ENCODE data around the gene ZNF423.

Gene ZNF423

DNA sequence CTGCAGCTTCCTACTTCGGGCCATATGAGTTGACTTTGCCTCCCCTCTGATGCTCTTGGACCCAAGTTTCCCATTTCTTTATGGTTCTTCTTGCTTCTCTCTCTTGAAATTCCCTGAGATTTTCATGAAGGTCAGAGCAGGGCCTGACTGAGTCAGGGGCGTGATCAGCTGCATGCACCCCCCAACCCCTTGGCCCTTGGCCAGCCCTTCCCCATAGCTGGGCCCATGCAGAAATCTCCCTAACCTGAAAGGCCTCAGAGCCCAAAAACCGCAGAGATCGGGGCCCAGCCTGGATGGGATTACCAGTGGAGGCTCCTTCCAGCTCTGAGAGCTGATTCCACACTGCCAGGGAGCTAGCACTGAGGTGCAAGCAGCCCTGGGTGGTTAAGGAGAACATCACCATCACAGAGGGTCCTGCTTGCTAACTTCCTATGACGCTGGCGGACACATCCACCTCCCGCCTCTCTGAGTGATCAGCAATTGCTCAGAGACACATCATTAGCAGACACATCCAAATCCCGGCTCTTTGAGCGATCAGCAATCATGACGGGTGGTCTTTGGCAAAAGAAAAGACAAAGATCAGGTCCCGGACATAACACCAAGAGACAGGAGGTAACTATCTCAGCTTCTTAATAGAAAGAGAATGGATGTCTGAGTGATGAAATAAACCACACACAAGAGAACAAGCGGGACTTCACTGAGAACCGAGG, 320.9 kb downstream of the ZNF423 start:
- H2AFZ ChIP-seq = no peak overlapping the region
- H3K27ac ChIP-seq = no peak overlapping the region
- H3K9me3 ChIP-seq (ENCODE audit: control insufficient read depth, low read length) = no peaks in the 10 kb centered on the region
- TF ChIP-seq, protein P1, sequence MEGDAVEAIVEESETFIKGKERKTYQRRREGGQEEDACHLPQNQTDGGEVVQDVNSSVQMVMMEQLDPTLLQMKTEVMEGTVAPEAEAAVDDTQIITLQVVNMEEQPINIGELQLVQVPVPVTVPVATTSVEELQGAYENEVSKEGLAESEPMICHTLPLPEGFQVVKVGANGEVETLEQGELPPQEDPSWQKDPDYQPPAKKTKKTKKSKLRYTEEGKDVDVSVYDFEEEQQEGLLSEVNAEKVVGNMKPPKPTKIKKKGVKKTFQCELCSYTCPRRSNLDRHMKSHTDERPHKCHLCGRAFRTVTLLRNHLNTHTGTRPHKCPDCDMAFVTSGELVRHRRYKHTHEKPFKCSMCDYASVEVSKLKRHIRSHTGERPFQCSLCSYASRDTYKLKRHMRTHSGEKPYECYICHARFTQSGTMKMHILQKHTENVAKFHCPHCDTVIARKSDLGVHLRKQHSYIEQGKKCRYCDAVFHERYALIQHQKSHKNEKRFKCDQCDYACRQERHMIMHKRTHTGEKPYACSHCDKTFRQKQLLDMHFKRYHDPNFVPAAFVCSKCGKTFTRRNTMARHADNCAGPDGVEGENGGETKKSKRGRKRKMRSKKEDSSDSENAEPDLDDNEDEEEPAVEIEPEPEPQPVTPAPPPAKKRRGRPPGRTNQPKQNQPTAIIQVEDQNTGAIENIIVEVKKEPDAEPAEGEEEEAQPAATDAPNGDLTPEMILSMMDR (IDR thresholded peaks at IDR 0.05) = no peak
- H3K4me1 ChIP-seq = peaks cover 10% of the 10 kb centered on the region
- H3K4me3 ChIP-seq (ENCODE audit: low read depth, low read length) = no peak overlapping the region
- no peak overlapping the region for H3K4me2 ChIP-seq (ENCODE audit: low read length)
- H3K79me2 ChIP-seq = no peaks in the 10 kb centered on the region
- no peaks in the 10 kb centered on the region for H3K36me3 ChIP-seq (ENCODE audit: control insufficient read depth, insufficient read depth, low read length)
- no peaks in the 10 kb centered on the region for H3K27me3 ChIP-seq (ENCODE audit: control insufficient read depth, insufficient read depth, low read length)
- H3K9ac ChIP-seq = no peak overlapping the region

DNA sequence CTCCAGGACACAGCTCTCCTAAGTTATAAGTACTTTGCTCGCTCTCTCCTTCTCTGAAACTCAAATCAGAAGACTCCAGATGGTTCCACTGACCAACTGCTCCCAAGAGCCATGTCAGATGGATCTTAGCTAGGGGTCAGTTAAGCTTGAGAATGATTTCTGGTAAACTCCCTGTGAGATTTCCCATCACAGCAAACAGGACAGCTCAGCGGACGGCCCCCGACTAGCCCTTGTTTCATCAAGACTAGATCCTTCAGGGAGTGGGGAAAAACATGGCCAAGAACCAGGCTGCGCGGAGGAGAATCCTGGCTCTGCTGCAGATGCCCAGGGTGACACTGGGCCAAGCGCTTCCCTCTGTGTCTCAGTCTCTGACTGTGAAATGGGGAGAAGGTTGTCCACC, 322.5 kb downstream of the ZNF423 start:
- H3K4me3 ChIP-seq (ENCODE audit: low read depth, low read length) = no peak overlapping the region
- H3K9me3 ChIP-seq (ENCODE audit: control insufficient read depth, low read length) = no peaks in the 10 kb centered on the region
- H3K4me1 ChIP-seq = peaks cover 10% of the 10 kb centered on the region
- no peak overlapping the region for H3K4me2 ChIP-seq (ENCODE audit: low read length)
- H3K36me3 ChIP-seq (ENCODE audit: control insufficient read depth, insufficient read depth, low read length) = no peaks in the 10 kb centered on the region
- no peak overlapping the region for H2AFZ ChIP-seq
- H3K9ac ChIP-seq = no peak overlapping the region
- TF ChIP-seq, protein P1 (IDR thresholded peaks at IDR 0.05) = no peak
- H3K27me3 ChIP-seq (ENCODE audit: control insufficient read depth, insufficient read depth, low read length) = no peaks in the 10 kb centered on the region
- no peaks in the 10 kb centered on the region for H3K79me2 ChIP-seq
- H3K27ac ChIP-seq = no peak overlapping the region

DNA sequence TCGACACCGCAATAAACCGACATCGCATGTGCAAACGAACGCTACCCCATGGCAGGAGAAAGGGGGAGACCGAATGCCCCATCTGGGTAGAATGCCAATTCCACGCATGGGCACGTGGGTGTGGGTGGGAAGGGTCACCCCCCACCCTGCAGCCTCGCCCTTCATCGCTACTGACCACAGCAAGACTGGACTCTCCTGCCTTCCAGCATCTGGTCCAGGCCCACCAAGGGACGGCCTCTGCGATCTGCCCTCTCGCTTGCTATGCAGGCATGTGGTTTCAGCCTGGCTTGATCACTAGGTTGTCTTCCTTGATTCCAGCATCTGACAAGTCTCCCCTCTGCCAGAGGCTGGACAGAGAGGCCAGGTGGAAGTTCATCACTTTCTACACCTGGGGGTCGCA, 323.0 kb downstream of the ZNF423 start:
- Histone ChIP-seq H3K4me1 (peaks cover 10% of the 10 kb centered on the region), H3K27ac (no peak overlapping the region), H3K79me2 (no peaks in the 10 kb centered on the region), H2AFZ (no peak overlapping the region), H3K36me3 (ENCODE audit: control insufficient read depth, insufficient read depth, low read length) (no peaks in the 10 kb centered on the region), H3K9ac (no peak overlapping the region), H3K27me3 (ENCODE audit: control insufficient read depth, insufficient read depth, low read length) (no peaks in the 10 kb centered on the region), H3K4me3 (ENCODE audit: low read depth, low read length) (no peak overlapping the region), H3K4me2 (ENCODE audit: low read length) (no peak overlapping the region), H3K9me3 (ENCODE audit: control insufficient read depth, low read length) (no peaks in the 10 kb centered on the region)
- TF ChIP-seq, protein P1 (IDR thresholded peaks at IDR 0.05) = no peak

DNA sequence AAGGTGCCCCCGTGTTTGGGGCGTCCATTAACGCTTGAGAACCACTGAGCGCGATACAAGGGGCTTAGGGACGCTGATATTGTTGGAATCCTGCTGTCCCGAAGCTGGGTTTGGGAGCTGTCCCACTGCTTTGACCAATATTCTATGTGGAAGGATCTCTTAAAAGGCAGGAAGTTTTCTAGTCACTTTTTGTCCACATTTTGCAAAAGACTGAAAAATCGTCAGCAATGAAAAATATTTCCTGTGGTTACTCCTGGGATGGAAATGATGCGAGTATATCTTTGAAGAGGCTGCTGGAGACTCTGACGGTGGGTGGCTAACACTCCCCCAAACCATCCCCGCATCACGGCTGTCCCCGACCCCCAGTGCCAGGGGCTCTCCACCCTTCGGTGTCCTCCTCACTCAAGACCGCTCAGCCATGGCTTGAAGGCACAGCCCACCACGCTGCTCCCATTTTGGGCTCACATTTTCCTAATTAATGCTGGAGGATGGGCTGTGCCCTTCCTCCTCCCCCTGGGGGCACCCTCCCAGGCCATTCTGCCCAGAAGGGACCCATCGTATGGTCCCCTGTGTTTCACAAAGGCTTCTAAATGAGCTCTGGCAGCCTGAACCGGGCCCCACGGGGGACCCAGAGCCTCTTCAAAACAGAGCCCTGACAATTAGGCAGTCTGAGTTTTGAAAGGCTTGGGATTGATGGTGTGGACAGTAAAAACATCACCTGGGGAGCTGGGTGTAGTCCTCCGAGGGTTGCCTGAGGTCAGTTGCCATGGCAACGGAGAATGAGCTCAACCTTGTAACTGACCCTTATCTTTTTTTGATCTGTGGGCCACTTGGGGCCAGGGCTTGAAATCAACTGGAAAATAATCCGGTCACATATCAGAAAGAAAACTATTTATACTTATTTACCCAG, 323.7 kb downstream of the ZNF423 start:
- H3K4me2 ChIP-seq (ENCODE audit: low read length) = no peak overlapping the region
- no peaks in the 10 kb centered on the region for H3K79me2 ChIP-seq
- no peaks in the 10 kb centered on the region for H3K9me3 ChIP-seq (ENCODE audit: control insufficient read depth, low read length)
- H3K27me3 ChIP-seq (ENCODE audit: control insufficient read depth, insufficient read depth, low read length) = no peaks in the 10 kb centered on the region
- peaks cover 10% of the 10 kb centered on the region for H3K4me1 ChIP-seq
- no peak overlapping the region for H3K27ac ChIP-seq
- no peak overlapping the region for H3K9ac ChIP-seq
- H2AFZ ChIP-seq = no peak overlapping the region
- H3K4me3 ChIP-seq (ENCODE audit: low read depth, low read length) = no peak overlapping the region
- TF ChIP-seq, protein P1 (IDR thresholded peaks at IDR 0.05) = no peak
- no peaks in the 10 kb centered on the region for H3K36me3 ChIP-seq (ENCODE audit: control insufficient read depth, insufficient read depth, low read length)
